ENCODE data around the gene MAPKAPK3. TPM values are rescaled to one million over a fixed set of nuclear protein-coding genes. Genes with fewer than 3 reads are reported as not detected.

MAPKAPK3 gene
- total RNA-seq, 1 donor from 2014 or later = 38.1 TPM

DNA sequence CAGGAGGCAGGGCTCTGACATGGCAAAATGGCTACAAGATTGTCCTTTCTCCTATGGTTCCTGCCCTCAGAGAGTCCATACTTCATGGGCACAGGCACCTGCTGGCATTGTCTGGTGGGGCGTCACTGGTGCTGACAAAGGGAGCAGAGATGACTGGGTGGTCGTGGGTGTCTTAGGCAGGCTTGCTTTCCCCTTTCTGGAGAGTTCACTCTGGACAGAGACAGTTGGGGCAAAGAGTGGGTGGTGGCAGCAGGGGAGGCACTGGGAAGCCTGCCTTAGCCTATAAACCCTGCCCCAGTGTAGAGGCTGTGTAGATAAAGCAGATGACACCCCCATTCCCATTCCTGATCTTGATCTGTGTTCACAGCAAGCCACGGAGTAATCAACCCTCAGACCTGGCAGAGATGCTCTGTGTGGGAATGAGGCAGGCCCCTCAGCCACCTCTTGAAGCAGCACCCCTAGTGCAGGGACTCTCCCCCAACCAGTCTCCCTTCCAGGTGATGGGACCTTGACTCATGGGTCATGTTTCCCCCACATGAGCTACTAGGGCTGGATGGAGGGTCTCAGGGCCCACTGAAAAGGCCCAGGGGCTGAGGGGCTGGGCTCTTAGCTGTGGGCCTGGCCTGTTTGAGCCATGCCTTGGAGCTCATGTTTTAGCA is 37.1 kb downstream of the MAPKAPK3 start:
- H3K4me3 ChIP-seq = no peak overlapping the region
- H3K36me3 ChIP-seq = no peaks in the 10 kb centered on the region
- intact Hi-C loops (cut with DNase I) = no loop called here
- no peak for DNase-seq (ENCODE audit: extremely low spot score in 2 of 2)
- H3K27ac ChIP-seq = no peak overlapping the region
- H3K4me1 ChIP-seq = no peaks in the 10 kb centered on the region
- no peaks in the 10 kb centered on the region for H3K27me3 ChIP-seq
- TF ChIP-seq POLR2AphosphoS5 (IDR thresholded peaks at IDR 0.05; ENCODE audit: insufficient read depth in 1 of 2, low read depth in 1 of 2) (no peak), POLR2A (IDR thresholded peaks at IDR 0.05) (no peak), CTCF (IDR thresholded peaks at IDR 0.05) (no peak)
- H3K9me3 ChIP-seq = no peaks in the 10 kb centered on the region

- Histone ChIP-seq H3K36me3 (no peaks in the 10 kb centered on the region), H3K4me1 (no peaks in the 10 kb centered on the region), H3K4me3 (no peak overlapping the region), H3K27me3 (no peaks in the 10 kb centered on the region), H3K27ac (no peak overlapping the region), H3K9me3 (no peaks in the 10 kb centered on the region)
- TF ChIP-seq POLR2AphosphoS5 (IDR thresholded peaks at IDR 0.05; ENCODE audit: insufficient read depth in 1 of 2, low read depth in 1 of 2) (no peak), CTCF (IDR thresholded peaks at IDR 0.05) (no peak), POLR2A (IDR thresholded peaks at IDR 0.05) (no peak)
- no peak for DNase-seq (ENCODE audit: extremely low spot score in 2 of 2)
- intact Hi-C loops (cut with DNase I) = no loop called here
Observed at GRCh38 chr3:50655009-50655830, 38.3 kb downstream of the MAPKAPK3 start.

DNA sequence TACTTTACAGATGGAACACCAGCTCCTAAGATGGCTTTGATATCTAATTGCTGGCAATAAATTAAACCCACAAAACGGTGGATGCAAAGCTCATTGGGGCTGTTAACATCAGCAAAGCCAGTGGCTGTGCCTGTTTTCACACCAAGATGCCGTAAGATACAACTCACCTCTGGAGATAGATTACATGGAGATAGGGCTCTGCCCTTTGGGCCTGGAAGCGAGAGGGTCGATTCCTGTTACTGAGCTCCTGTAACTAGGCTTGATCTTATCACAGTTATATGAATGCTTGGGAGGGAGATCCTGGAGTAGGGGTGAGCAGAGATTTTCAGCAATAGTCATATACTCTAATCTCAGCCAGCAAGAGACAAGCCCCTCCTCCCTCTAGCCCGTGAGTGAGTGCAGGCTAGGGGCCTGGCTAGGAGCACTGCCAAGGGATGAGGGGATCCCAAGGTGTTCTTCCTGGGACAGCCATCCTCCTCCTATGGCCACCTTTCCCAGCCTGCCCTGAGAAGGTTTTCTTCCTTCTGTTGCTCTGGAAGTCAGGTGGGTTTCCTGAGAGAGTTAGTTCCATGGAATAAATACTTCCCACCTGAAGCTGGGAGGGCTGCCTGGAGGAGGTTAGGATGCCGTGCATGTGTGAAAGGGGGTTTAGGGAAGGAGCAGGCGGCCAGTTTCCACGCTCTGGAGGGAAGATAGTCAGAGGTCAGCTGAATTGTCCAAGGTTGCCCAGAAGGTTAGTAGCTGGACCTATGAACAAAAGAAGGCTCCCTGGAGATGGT is 39.7 kb downstream of the MAPKAPK3 start:
- Histone ChIP-seq H3K27me3 (no peaks in the 10 kb centered on the region), H3K27ac (no peak overlapping the region), H3K4me1 (no peaks in the 10 kb centered on the region), H3K4me3 (no peak overlapping the region), H3K36me3 (no peaks in the 10 kb centered on the region), H3K9me3 (no peaks in the 10 kb centered on the region)
- intact Hi-C loops (cut with DNase I) = no loop called here
- no peak for DNase-seq (ENCODE audit: extremely low spot score in 2 of 2)
- no peak for TF ChIP-seq CTCF (IDR thresholded peaks at IDR 0.05)
- TF ChIP-seq POLR2AphosphoS5 (IDR thresholded peaks at IDR 0.05; ENCODE audit: insufficient read depth in 1 of 2, low read depth in 1 of 2) = no peak
- TF ChIP-seq POLR2A (IDR thresholded peaks at IDR 0.05) = no peak

DNA sequence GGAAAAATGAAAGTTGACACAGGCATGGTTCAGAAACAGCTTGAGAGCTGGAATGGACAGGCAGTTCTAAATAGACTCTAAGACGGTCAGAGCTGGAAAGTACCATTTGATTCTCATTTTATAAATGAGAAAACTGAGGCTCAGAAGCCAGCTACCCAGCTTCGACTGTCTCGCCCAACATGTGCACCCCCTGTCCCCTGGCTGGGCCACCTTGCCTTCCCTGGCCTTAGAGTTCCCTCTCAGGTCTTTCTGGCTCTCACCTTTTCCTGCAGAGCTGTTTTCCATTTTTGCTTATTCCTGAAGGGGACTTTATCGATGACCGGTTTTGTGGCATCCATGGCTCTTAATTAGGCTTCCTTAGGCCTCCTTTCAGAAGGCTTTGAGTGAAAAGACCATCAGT is 40.5 kb downstream of the MAPKAPK3 start:
- Histone ChIP-seq H3K36me3 (no peaks in the 10 kb centered on the region), H3K27ac (no peak overlapping the region), H3K4me1 (no peaks in the 10 kb centered on the region), H3K27me3 (no peaks in the 10 kb centered on the region), H3K4me3 (no peak overlapping the region), H3K9me3 (no peaks in the 10 kb centered on the region)
- intact Hi-C loops (cut with DNase I) = no loop called here
- DNase-seq (ENCODE audit: extremely low spot score in 2 of 2) = no peak
- TF ChIP-seq POLR2AphosphoS5 (IDR thresholded peaks at IDR 0.05; ENCODE audit: insufficient read depth in 1 of 2, low read depth in 1 of 2) = no peak
- TF ChIP-seq POLR2A (IDR thresholded peaks at IDR 0.05) = no peak
- no peak for TF ChIP-seq CTCF (IDR thresholded peaks at IDR 0.05)

Measured in vagina (tissue), 2 donors.